HG03378 (cell line): ENCODE results near the gene SORCS2.
"Not testable (repeated sequence)": the region's sequence is repeated elsewhere in the genome, so short reads cannot be mapped to it uniquely, and the experiment has no call there.

Experiments used
- ATAC-seq: cut with Tn5 transposase; IDR thresholded peaks from one replicate; pipeline ENCODE4 v1.9.1; 2021; ENCODE audit warnings: mild to moderate bottlenecking, moderate library complexity; ENCODE audit not compliant: unreplicated experiment

SORCS2 gene

DNA sequence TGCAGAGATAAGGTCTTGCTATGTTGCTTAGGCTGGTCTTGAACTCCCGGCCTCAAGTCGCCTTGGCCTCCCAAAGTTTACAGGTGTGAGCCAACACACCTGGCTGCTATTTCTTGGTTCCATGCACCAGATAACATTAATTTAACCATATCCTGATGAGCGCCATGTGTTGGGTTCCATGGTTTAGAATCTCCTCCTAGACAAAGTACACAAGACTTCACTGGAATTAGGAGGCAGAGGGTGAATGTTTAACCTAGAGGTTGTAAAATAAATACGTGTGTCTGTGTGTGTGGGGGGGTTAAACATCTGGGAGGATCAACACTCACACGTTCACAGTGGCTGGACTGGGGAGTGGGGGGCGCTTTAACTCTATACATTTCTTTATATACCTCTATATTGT lies 32.4 kb upstream of the SORCS2 start:
- ATAC-seq = no peak

DNA sequence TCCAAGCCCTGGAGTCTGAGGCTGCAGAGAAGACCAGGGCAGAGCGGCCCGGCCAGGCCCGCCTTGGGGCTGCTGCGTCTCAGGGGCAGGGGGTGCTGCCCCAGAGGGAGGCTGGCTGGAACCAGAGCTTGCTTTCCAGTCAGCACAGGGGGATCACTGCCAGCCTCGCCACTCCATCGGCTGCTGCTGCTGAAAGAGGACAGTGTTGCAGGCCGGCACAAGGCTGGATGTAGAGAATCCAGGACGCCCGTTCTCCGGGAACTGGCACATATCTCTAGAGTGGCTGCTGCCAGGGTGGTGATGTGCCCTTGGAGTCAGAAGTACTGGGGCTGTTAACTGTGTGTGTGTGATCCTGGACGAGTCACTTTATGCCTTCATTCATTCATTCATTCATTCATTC lies 31.9 kb upstream of the SORCS2 start:
- ATAC-seq = no peak

DNA sequence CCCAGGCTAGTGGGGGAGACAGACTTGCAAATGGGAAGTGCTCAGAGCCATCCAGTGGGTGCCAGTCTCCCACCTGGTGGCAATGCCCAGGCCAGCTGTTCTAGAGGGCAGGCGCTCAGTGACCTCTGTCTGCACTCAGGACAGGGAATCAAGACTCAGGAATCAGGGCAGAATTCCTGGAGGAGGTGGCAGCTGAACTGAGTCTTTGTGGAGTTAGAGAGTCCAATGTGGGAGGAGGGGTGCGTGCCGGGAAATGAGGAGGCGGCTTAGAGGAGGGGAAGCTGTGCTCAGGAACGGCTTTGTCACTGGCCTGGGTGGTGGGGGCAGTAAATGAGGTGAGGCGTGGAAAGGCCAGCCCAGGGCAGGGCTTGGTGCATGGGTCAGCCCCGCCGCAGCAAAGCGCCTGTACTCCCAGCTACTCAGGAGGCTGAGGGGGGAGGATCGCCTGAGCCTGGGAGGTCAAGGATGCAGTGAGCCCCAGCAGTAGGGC lies 31.3 kb upstream of the SORCS2 start:
- no peak for ATAC-seq

DNA sequence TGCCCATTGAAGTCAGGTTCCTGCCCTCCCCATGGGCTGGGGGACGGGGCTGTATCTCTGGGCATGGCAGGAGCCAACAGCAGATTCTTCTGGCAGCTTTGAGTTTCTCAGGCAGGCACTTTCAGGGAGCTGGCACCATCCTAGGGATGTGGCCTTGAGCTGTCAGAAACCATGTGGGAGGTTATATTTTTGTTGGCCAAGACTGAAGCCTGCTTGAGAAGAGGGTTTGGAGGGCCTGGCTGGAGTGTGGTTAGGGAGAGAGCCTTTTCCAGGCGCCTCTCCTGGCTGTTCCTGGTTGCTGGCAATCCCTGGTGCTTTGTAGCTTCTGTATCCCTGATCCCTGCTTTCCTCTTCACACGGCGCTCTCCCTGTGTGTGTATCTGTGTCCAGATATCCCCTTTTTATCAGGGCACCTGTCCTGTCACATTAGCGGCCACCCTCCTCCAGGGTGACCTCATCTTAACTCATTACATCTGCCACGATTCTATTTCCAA lies 30.6 kb upstream of the SORCS2 start:
- no peak for ATAC-seq

DNA sequence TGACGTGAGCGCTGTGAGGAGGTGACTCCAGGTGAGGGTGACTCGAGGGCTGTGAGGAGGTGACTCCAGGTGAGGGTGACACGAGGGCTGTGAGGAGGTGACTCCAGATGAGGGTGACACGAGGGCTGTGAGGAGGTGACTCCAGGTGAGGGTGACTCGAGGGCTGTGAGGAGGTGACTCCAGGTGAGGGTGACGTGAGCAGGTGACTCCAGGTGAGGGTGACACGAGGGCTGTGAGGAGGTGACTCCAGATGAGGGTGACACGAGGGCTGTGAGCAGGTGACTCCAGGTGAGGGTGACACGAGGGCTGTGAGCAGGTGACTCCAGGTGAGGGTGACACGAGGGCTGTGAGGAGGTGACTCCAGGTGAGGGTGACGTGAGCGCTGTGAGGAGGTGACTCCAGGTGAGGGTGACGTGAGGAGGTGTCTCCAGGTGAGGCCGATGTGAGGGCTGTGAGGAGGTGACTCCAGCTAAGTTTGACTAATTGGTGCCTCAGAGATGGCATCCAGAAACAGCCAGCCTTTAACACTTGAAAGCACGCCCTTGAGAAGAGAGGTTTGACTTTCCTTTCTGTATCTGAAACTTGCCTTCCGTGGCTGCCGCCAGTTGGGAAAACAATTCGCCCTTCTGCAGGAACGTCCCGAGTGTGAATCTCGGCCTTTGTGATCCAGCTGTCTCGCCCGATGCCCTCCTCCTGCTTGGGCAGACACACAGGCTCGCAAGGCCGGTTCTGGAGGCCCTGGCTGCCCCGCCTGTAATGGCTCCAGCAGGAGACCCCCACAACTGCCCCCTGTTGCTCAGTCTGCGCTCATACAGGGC lies 27.1 kb upstream of the SORCS2 start:
- ATAC-seq = not testable (repeated sequence)

DNA sequence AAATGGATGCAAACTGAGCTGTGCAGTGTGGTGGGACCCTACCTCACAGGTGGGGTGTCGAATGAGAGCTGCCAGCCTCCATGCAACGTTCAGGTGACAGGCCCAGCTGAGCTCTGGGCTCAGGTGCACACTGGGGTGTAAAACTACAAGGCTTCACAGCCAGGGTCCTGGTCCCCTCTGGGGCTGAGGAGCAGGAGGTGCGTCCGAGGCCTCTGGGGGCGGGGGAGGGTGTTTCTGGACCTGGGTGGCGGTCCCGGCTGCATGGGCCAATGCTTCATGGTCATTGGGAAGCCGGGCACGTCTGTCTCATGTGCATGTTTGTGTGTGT lies 26.5 kb upstream of the SORCS2 start:
- no peak for ATAC-seq

DNA sequence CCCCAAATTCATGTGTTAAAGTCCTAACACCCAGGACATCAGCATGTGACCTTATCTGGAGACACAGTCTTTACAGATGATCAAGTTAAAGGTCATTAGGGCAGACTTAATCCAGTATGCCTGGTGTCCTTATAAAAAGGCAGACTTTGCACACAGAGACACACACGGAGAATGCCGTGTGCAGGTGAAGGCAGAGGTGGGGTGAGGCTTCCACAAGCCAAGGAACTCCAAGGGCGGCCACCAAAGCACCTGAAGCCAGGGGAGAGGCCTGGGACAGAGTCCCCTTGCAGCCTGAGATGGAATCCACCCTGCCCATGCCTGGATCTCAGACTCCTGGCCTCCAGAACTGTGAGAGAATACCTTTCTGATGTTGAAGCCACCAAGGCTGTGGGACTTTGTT lies 26.1 kb upstream of the SORCS2 start:
- no peak for ATAC-seq

DNA sequence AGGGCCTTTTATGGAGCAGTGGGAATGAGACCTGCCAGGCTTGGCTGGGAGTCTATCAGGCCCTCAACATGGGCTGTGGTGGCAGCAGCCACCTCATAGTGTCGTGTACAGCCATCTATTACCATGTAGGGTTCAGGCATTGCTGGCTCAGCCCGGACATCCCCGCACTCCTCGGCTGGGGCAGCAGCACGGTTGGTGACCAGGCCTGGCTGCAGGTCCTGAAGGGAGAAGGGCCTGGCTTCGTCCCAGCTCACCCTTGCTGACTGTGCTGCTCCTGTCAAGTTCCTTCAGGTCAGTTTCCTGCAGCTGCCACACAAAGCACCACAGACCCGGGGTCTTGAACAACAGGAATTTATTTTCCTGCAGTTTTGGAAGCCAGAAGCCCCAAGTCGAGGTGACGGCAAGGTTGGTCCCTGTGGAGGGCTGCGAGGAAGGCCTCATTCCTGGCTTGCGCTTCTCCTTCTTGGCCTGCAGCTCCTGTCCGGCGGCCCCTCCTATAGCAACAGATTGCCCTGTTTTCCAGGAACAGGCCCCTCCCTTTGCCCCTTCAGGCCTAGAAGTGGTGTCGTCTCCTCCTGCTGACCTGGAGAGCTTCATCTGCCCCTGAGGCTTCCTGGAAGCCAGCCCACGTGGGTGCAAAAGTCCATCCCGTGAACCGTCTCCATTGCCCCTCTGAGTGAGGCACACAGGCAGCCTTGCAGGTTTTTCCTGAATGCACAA lies 25.2 kb upstream of the SORCS2 start:
- no peak for ATAC-seq

DNA sequence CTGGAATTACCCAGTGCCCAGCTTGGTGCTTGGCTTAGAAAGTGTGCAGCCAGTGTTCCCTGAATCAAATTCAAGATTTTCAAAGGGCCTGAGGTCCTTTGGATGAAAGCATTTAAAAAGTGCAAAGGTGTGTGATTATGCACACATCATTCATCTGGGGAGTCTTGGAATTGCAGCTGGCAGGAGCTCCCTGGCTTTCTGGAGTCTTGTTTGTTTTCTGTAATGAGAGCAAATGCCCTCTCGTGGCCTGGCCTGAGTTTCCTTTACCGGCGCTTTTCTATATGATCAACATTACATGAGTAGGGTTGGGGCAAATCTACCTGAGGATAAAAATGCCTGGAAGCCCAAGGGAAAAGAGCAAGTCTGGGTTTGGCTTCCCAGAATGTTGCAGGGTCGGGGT lies 24.6 kb upstream of the SORCS2 start:
- ATAC-seq = no peak

DNA sequence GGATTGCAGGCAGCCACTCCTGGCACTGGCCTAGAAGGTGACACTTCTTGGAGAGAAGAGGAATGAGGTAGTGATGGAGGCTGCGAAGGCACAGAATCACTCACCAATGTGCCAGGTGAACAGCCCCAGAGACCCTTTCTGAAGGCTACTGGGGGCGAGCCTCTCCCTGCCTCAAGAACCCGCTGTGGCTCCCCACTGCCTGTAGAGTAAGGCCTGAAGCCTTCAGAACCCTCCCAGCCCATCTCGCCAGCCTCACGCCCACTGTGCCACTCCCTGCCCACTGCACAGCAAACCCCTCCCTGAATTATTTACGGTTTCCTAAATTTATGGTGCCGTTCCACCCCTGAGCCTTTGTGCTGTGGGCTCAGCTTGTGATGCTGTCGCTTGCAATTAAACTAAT lies 24.2 kb upstream of the SORCS2 start:
- no peak for ATAC-seq

DNA sequence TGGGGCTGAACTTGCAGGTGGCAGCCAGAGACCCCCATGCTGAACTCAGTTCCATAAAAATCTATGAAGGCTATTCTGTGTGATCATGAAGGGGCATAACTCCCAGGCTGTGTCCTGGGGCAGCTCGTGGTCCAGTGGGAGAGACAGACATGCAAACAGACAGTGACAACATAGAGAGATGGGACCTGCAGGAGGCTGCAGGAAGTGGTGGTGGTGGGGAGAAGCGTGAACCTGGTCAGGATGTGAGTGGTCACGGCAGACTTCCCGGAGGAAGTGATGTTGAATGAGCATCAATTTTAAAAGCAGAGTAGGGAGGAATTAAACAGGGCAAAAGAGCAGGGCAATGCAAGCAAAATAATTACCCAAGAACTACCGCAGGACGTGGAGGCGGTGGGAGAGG lies 23.2 kb upstream of the SORCS2 start:
- ATAC-seq = no peak

DNA sequence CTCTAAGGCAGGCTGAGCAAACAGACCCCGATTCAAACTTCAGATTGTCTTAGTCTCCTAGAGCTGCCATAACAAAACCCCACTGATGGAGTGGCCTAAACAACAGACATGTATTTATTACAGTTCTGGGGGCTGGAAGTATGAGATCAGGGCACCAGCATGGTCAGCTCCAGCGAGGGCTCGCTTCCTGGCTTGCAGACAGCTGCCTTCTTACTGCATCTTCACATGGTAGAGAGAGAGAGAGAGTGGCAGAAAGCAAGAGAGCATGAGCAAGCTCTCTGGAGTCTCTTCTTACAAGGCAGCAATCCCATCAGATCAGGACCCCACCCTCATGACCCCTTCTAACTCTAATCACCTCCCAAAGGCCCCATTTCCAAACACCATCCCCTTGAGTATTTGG lies 22.3 kb upstream of the SORCS2 start:
- ATAC-seq = no peak

DNA sequence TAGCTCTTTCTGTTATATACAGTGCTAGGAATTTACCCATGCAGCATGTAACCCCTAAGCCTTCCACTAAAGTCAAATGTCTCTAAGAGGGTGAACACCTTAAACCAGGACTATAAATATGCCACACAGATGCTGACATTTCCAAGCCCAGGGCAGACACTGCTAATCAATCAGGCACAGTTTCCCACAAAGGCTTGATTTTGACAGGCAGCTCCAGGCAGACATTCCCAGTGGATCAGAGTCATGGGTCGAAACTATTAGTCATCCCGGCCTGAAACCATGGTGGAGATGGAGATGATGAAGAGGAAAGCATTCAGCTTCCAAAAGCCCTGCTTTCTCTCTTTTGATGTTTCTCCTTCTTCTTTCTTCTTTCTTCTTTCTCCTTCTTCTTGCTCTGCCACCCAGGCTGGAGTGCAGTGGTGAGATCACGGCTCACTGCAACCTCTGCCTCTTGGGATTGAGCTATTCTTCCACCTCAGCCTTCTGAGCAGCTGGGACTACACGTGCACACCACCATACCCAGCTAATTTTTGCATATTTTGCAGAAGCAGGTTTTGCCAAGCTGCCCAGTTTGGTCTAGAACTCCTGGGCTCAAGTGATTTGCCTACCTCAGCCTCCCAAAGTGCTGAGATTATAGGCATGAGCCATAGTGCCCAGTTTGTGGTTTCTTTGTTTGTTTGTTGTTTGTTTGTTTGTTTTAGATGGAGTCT lies 21.0 kb upstream of the SORCS2 start:
- ATAC-seq = no peak

DNA sequence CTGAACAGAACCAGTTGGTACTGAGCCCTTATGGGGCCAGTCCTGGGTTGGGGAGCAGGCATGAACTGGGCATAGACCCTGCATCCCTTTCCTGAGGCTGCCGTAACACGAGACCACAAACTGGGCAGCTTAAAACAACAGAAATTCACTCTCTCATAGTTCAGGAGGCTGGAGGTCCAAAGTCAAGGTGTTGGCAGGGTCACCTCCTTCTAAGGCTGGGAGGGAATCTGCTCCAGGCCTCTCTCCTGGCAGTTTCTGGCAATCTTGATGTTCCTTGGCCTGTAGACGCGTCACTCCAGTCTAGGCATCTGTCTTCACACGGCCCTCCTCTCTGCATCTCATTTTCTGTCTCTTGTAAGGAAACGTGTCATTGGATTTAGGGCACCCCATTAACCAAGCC lies 19.8 kb upstream of the SORCS2 start:
- ATAC-seq = no peak

DNA sequence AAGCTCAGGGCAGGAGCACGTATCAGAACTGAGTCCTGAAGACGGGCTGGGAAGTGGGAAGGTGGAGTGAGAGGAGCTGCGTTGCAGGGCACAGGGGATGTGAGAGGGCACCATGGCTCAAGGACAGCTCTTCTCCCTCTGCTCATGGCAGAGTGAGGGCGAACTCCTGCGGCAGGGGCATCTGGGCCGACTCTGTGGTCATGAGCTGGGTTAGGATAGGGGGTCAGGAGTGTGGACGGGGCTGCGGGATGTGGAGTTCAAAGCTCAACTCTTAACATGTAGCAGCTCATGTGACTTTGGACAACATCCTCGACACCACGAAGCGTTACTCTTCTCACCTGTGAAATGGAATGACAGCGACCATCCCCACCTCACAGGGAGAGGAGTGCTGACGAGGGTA lies 19.4 kb upstream of the SORCS2 start:
- no peak for ATAC-seq

DNA sequence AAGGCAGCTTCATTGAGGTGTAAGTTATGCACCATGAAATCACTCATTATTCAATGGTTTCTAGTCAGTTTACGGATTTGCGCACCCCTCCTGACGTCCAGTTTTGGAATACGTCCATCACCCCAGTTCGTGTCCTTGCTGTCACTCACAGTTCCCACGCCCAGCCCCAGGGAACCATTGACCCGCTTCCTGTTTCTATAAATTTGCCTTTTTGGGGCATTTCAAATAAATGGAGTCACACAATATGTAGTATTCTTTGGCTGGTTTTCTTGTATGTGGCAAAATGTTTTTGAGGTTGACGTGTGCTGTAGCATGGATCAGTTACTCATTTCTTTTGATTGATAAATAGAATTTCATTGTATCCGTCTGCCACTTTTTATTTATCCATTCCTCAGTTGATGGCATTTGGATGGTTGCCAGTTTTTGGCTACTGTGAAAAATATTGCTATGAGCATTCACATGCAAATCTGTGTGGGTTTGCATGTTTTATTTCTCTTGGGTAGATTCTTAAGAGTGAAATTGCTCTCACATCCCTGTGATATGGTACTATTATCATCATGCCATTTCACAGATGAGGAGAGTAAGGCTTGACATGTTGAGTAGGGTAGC lies 18.4 kb upstream of the SORCS2 start:
- no peak for ATAC-seq

DNA sequence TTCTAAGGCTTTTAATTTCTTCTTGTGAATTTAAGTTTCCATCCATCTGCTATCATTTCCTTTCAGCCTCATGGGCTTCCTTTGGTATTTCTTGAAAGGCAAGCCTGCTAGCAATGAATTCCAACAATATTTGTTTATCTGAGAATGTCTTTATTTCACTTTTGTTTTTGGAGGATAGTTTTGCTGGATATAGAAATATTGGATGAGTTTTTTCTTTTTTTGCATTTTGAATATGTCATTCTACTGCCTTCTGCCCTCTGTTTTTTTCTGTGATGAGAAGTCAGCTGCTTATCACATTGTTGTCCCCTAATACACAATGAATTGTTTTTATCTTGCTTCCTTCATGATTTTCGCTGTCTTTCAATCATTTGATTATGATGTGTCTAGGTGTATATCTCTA lies 13.2 kb upstream of the SORCS2 start:
- no peak for ATAC-seq

DNA sequence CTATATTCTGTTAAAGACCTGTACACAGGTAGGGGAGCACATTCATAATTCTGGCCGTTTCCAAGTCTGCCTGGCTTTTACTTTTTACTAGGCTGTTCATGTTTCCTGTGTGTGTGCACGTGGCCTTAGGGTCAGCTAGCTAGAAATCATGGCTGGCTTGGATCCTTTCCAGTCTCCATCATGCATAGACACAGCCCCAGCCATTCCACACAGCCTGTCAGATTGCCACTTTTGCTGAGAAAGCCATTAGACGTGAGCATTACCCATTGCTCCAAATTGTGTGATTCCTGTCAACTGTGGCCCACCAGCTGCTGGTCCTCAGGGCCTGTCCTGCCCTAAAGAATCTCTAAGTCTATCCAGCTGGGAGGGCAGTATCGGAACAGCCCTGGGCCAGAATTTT lies 11.4 kb upstream of the SORCS2 start:
- ATAC-seq = no peak

DNA sequence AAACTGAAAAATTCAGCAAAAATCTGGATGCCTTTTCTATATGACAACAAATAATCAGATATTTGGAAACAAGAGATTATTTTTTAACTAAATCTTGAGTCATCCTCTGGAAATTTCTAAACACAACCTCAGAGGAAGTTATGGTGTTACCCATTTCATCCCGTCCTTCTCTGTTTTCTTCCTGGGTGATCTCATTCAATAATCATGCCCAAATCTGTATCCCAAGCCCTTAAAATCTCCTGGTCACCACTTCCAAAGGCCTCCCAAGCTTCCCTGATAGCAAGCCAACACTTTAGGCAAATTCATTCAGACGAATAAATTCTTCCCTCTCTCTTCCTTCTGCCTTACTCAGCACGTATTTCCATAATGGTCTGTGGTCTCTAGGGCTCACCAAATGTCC lies 9.7 kb upstream of the SORCS2 start:
- ATAC-seq = no peak

DNA sequence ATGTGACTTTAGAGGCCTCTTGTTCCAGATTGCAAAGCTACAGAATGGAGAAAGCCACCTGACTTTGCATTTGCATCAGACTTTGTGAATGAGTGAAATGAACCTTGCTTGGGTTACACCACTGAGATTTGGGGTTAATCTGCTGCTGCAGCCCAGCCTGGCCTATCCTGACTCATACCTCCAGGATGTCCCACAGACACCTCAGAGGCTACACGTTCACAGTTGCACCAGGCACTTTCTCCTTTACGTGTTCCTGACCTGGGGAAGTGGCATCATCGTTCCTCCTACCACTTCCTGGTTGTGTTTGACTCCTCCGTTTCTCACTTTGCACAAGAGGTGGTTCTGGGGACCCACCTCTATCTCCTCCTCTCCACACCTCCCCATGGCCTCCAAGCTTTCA lies 9.2 kb upstream of the SORCS2 start:
- no peak for ATAC-seq

DNA sequence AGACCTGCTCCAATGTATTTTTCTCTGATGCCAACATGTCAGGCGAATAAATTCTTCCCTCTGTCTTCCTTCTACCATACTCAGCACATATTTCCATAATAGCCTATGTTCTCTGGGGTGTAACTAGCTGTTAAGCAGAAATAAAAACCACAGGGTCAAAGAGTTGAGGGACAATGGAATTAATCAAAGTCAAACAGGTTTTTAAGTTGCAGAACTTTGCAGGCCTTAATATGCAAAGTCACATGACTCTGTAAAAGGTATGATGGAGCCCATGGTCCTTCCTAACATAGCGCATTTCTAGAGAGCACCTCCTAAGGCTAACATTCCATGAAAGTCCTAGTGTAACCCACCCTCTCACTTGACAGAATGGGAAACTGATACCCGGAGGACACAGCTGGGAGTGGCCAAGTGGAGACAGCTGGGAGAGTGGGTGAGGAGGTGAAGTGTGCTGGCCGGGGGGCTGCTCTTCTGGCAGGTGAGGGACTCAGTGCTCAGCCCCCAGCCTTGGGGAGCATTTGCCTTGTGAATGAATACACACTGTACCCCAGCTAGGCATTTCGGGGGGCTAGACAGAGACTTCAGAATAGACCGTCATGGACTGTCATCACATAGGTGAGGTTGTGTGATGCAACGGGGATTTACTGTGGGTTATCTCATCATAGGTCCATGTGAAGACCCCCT lies 8.4 kb upstream of the SORCS2 start:
- ATAC-seq = no peak
